GM23248 (cell line): ENCODE results near the gene NRCAM. TPM values are rescaled to one million over a fixed set of nuclear protein-coding genes. Genes with fewer than 3 reads are reported as not detected.

Experiments
- DNase-seq: peaks from one replicate; pipeline ENCODE4 v3.0.0-alpha.2; 2015
- H2AFZ ChIP-seq: fragments of 200-600 bp; sonication (generic); 2 replicates; pipeline ENCODE4 v1.6.1; 2016; ENCODE audit warnings: antibody characterized with exemption
- H3F3A ChIP-seq: fragments of 200-600 bp; sonication (generic); 2 replicates; pipeline ENCODE4 v1.6.1; 2016; ENCODE audit warnings: mild to moderate bottlenecking, antibody characterized with exemption, mixed run types; ENCODE audit not compliant: insufficient read depth
- H3K27ac ChIP-seq: fragments of 200-600 bp; sonication (generic); 2 replicates; pipeline ENCODE4 v1.5.1; 2016; ENCODE audit warnings: mild to moderate bottlenecking
- H3K27me3 ChIP-seq: fragments of 200-600 bp; sonication (generic); replicated peaks from 2 replicates; pipeline ENCODE4 v1.6.1; 2016; ENCODE audit warnings: mild to moderate bottlenecking; ENCODE audit not compliant: insufficient read depth
- H3K36me3 ChIP-seq: fragments of 200-600 bp; sonication (generic); 2 replicates; pipeline ENCODE4 v1.6.1; 2016; ENCODE audit warnings: low read depth, mild to moderate bottlenecking
- H3K4me1 ChIP-seq: fragments of 200-600 bp; sonication (generic); 2 replicates; pipeline ENCODE4 v1.6.1; 2016; ENCODE audit warnings: mild to moderate bottlenecking; ENCODE audit not compliant: insufficient read depth
- H3K4me2 ChIP-seq: fragments of 200-600 bp; sonication (generic); one replicate; pipeline ENCODE4 v1.6.1; 2016; ENCODE audit warnings: mild to moderate bottlenecking; ENCODE audit not compliant: unreplicated experiment
- H3K4me3 ChIP-seq: fragments of 200-600 bp; sonication (generic); 2 replicates; pipeline ENCODE4 v1.5.1; 2016; ENCODE audit warnings: mild to moderate bottlenecking
- H3K79me2 ChIP-seq: fragments of 200-600 bp; sonication (generic); 2 replicates; pipeline ENCODE4 v1.6.1; 2016; ENCODE audit warnings: mild to moderate bottlenecking; ENCODE audit not compliant: insufficient read depth
- H3K9ac ChIP-seq: fragments of 200-600 bp; sonication (generic); 2 replicates; pipeline ENCODE4 v1.6.1; 2016; ENCODE audit warnings: mild to moderate bottlenecking
- H3K9me2 ChIP-seq: fragments of 200-600 bp; sonication (generic); 2 replicates; pipeline ENCODE4 v1.6.1; 2016; ENCODE audit warnings: mixed run types, mild to moderate bottlenecking, moderate library complexity; ENCODE audit not compliant: insufficient read depth
- H3K9me3 ChIP-seq: fragments of 200-600 bp; sonication (generic); one replicate; pipeline ENCODE4 v1.6.1; 2017; ENCODE audit warnings: low read depth
- H4K20me1 ChIP-seq: fragments of 200-600 bp; sonication (generic); 2 replicates; pipeline ENCODE4 v1.6.0; 2016; ENCODE audit not compliant: insufficient read depth
- EZH2 ChIP-seq: fragments of 200-600 bp; sonication (generic); IDR thresholded peaks from 2 replicates; pipeline ENCODE4 v1.6.1; 2018; ENCODE audit warnings: antibody characterized with exemption, mild to moderate bottlenecking; ENCODE audit not compliant: insufficient read depth, poor library complexity, severe bottlenecking
- EZH2phosphoT487 ChIP-seq: fragments of 200-600 bp; sonication (generic); IDR thresholded peaks from 2 replicates; pipeline ENCODE4 v1.6.1; 2018; ENCODE audit warnings: antibody characterized with exemption, moderate library complexity, mild to moderate bottlenecking, low read depth; ENCODE audit not compliant: insufficient read depth
- WGBS, 2 experiments: methylation state at CpG; one replicate each; pipeline ENCODE4 v1.1.6; 2015 to 2017; ENCODE audit warnings: low lambda C conversion rate in 2 of 2, low coverage in 1 of 2; ENCODE audit errors: missing lambda C conversion rate in 2 of 2; 5-methylcytosine and 5-hydroxymethylcytosine counted together
- in situ Hi-C: fragments of 300-500 bp; cut with MboI; formaldehyde crosslinking; loops from 2 replicates; pipeline ENCODE4 v1.15.0; 2020
- polyA plus RNA-seq: library from polyadenylated mRNA; unstranded; fragments of >200 nt; fragmentation: Nextera tagmentation; extraction: Ambion mirVana; gene quantifications from 2 replicates; pipeline ENCODE4 v1.2.1, GENCODE V29; 2016
- total RNA-seq: library from RNA; depleted of rRNA; stranded (reverse); fragments of >200 nt; shearing (Covaris generic); gene quantifications from 2 replicates; pipeline ENCODE4 v1.2.3, GENCODE V29; 2014

NRCAM gene
- total and polyA plus RNA-seq, 2 experiments from 2014 or later = 5.1 to 7.0 TPM

GRCh38 chr7:108385834-108386422 is 70.3 kb downstream of the NRCAM start:
- H3K9me3 ChIP-seq = no peaks in the 10 kb centered on the region
- no peak overlapping the region for H3K9ac ChIP-seq
- H3K36me3 ChIP-seq = no peaks in the 10 kb centered on the region
- no peaks in the 10 kb centered on the region; the same call in 1 of the 2 replicates for H3K27me3 ChIP-seq
- H3K4me3 ChIP-seq = no peak overlapping the region
- H3K4me1 ChIP-seq = no peaks in the 10 kb centered on the region
- in situ Hi-C loops = no loop called here
- no peaks in the 10 kb centered on the region for H3K9me2 ChIP-seq
- no peak for DNase-seq
- TF ChIP-seq EZH2 (no peak), EZH2phosphoT487 (no peak)
- no peaks in the 10 kb centered on the region for H3K79me2 ChIP-seq
- H4K20me1 ChIP-seq = no peaks in the 10 kb centered on the region
- H3K27ac ChIP-seq = no peak overlapping the region
- H3F3A ChIP-seq = no peaks in the 10 kb centered on the region
- 90 to 100% methylated on average over 2 of the region's 2 CpGs for WGBS, 2 experiments
- no peak overlapping the region for H2AFZ ChIP-seq
- no peak overlapping the region for H3K4me2 ChIP-seq

DNA sequence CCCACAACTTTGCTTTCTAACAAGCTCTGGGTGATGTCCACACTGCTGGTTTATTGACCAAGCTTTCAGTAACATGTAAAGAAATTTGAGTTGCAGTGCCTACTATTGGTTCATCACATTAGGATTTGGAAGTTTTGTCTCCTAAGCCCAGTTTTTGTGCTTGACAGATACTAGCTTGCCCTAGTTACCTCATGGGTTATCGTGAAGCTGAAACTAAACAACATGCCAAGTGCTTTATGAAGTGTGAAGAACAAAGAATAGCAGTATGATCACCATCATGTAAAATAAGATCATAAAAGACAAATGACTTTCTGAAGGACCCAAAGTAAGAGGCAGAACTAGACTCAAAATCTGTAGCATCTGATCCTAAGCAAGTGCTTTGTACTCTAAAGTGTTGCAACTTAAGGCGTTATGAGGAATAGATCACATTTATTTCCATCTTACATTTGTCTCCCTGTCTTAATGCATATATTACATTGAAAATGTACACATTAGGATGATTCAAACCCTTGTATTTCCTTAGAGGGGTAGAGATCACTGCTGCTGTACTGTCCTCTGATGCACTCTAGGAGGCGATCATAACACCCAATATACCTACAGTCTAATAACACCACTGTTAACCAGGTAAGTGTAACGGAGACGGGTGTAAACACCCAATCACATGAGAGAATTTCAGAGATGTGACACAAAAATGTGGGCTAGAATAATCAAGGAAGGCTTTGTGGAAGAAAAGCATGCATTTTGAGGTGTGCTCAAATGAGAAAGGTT is 71.3 kb downstream of the NRCAM start:
- no peaks in the 10 kb centered on the region for H3F3A ChIP-seq
- H3K4me1 ChIP-seq = no peaks in the 10 kb centered on the region
- no peak overlapping the region for H3K4me2 ChIP-seq
- no peak overlapping the region for H2AFZ ChIP-seq
- no peaks in the 10 kb centered on the region for H3K9me3 ChIP-seq
- TF ChIP-seq EZH2phosphoT487 (no peak), EZH2 (no peak)
- no peaks in the 10 kb centered on the region for H3K36me3 ChIP-seq
- in situ Hi-C loops = no loop called here
- WGBS, 2 experiments = 67 to 68% methylated on average over 5 of the region's 5 CpGs
- H3K9me2 ChIP-seq = no peaks in the 10 kb centered on the region
- H3K27ac ChIP-seq = no peak overlapping the region
- H3K4me3 ChIP-seq = no peak overlapping the region
- no peak overlapping the region for H3K9ac ChIP-seq
- H3K27me3 ChIP-seq = no peaks in the 10 kb centered on the region; the same call in 1 of the 2 replicates
- H4K20me1 ChIP-seq = no peaks in the 10 kb centered on the region
- DNase-seq = no peak
- H3K79me2 ChIP-seq = no peaks in the 10 kb centered on the region

GRCh38 chr7:108382932-108383331 is 73.3 kb downstream of the NRCAM start:
- H3K27me3 ChIP-seq = no peaks in the 10 kb centered on the region; the same call in 1 of the 2 replicates
- no peak for DNase-seq
- H3K4me3 ChIP-seq = no peak overlapping the region

GRCh38 chr7:108380517-108380916 is 75.7 kb downstream of the NRCAM start:
- H3K9me3 ChIP-seq = no peaks in the 10 kb centered on the region
- H3K27ac ChIP-seq = no peak overlapping the region
- H3K79me2 ChIP-seq = no peaks in the 10 kb centered on the region
- DNase-seq = no peak
- H3F3A ChIP-seq = no peaks in the 10 kb centered on the region
- H3K9ac ChIP-seq = no peak overlapping the region
- in situ Hi-C loops = no loop called here
- H2AFZ ChIP-seq = no peak overlapping the region
- H3K27me3 ChIP-seq = no peaks in the 10 kb centered on the region; the same call in 1 of the 2 replicates
- H3K4me3 ChIP-seq = no peak overlapping the region
- H4K20me1 ChIP-seq = no peaks in the 10 kb centered on the region
- H3K4me2 ChIP-seq = no peak overlapping the region
- no peaks in the 10 kb centered on the region for H3K36me3 ChIP-seq
- no peaks in the 10 kb centered on the region for H3K9me2 ChIP-seq
- TF ChIP-seq EZH2 = no peak
- no peak for TF ChIP-seq EZH2phosphoT487
- no peaks in the 10 kb centered on the region for H3K4me1 ChIP-seq

More at GRCh38 chr7:108382932-108383331, 73.3 kb downstream of the NRCAM start:
- H3K9me2 ChIP-seq = no peaks in the 10 kb centered on the region
- TF ChIP-seq EZH2 = no peak
- no peak for TF ChIP-seq EZH2phosphoT487
- H3K27ac ChIP-seq = no peak overlapping the region
- no peak overlapping the region for H2AFZ ChIP-seq
- no peak overlapping the region for H3K9ac ChIP-seq
- no peaks in the 10 kb centered on the region for H3K9me3 ChIP-seq
- H3K4me1 ChIP-seq = no peaks in the 10 kb centered on the region
- H3K36me3 ChIP-seq = no peaks in the 10 kb centered on the region
- no peaks in the 10 kb centered on the region for H3F3A ChIP-seq
- no peaks in the 10 kb centered on the region for H4K20me1 ChIP-seq
- no peaks in the 10 kb centered on the region for H3K79me2 ChIP-seq
- in situ Hi-C loops = no loop called here
- 50 to 68% methylated on average over 1 of the region's 1 CpG for WGBS, 2 experiments
- H3K4me2 ChIP-seq = no peak overlapping the region
